Measurements from ENCODE around the gene FANCF.
A peak's percentile ranks its signal among the peaks of the same experiment; 100 is the strongest.
"Not testable (repeated sequence)": the region's sequence is repeated elsewhere in the genome, so short reads cannot be mapped to it uniquely, and the experiment has no call there.

Gene FANCF

GRCh38 chr11:22625448-22626287, at the start of gene FANCF:
Gene FANCF (minus strand): TSS chr11:22625823. CDS start chr11:22625810, 13 bp downstream.
- peak; percentile 93 to 97 for DNase-seq

GRCh38 chr11:22674470-22675439, 49.1 kb upstream of the FANCF start:
- no peak for DNase-seq

- no peak for DNase-seq
Measured at GRCh38 chr11:22671751-22672150, 46.1 kb upstream of the FANCF start.

GRCh38 chr11:22670830-22671229, 45.2 kb upstream of the FANCF start:
- peak in 1 of 2 experiments; percentile 19 for DNase-seq

- no peak for DNase-seq
Measured at GRCh38 chr11:22669368-22669767, 43.7 kb upstream of the FANCF start.

GRCh38 chr11:22668005-22668796, 42.6 kb upstream of the FANCF start:
- no peak for DNase-seq

GRCh38 chr11:22666688-22667439, 41.2 kb upstream of the FANCF start:
- no peak for DNase-seq

GRCh38 chr11:22666325-22666687, 40.7 kb upstream of the FANCF start, which contains the start of gene GAS2:
Gene GAS2 (plus strand): TSS chr11:22666611. CDS start chr11:22674870, 8,259 bp downstream.
- no peak for DNase-seq

GRCh38 chr11:22659783-22660182, 34.2 kb upstream of the FANCF start:
- DNase-seq, result no peak

GRCh38 chr11:22657101-22657694, 31.6 kb upstream of the FANCF start:
- DNase-seq, result no peak

- DNase-seq, result no peak
Measured at GRCh38 chr11:22656130-22656529, 30.5 kb upstream of the FANCF start.

- DNase-seq, result not testable (repeated sequence)
Measured at GRCh38 chr11:22652346-22652745, 26.7 kb upstream of the FANCF start.

GRCh38 chr11:22641559-22641958, 15.9 kb upstream of the FANCF start:
- DNase-seq, result no peak

GRCh38 chr11:22640862-22641261, 15.2 kb upstream of the FANCF start:
- DNase-seq, result no peak

GRCh38 chr11:22635689-22636088, 10.1 kb upstream of the FANCF start:
- no peak for DNase-seq

- DNase-seq, result no peak
Measured at GRCh38 chr11:22634897-22635629, 9.4 kb upstream of the FANCF start.

GRCh38 chr11:22633354-22633902, 7.8 kb upstream of the FANCF start:
- no peak for DNase-seq

- no peak for DNase-seq
Measured at GRCh38 chr11:22627421-22627820, 1.8 kb upstream of the FANCF start.

GRCh38 chr11:22626573-22627239, 1.1 kb upstream of the FANCF start:
- DNase-seq, result no peak
